Measurements from ENCODE around the gene NFIB.

NFIB gene

GRCh38 chr9:14107495-14107894 lies 206.4 kb downstream of the NFIB start:
- no peak for TF ChIP-seq CTCF (IDR thresholded peaks at IDR 0.05; ENCODE audit: low read depth, low read length)
- no peak overlapping the region for H3K4me3 ChIP-seq (ENCODE audit: low read depth, low read length)
- DNase-seq (ENCODE audit: low read depth, low spot score) = no peak
- in situ Hi-C loops (cut with HindIII; ENCODE audit: low sequenced_read_pairs) = loop anchor here (25.0 kb wide), 1 partner anchor 205 kb away; the partner anchor contains the start of gene NFIB

- H3K4me3 ChIP-seq (ENCODE audit: low read depth, low read length) = no peak overlapping the region
- DNase-seq (ENCODE audit: low read depth, low spot score) = no peak
- TF ChIP-seq CTCF (IDR thresholded peaks at IDR 0.05; ENCODE audit: low read depth, low read length) = no peak
- in situ Hi-C loops (cut with HindIII; ENCODE audit: low sequenced_read_pairs) = loop anchor here (25.0 kb wide), 1 partner anchor 206 kb away; the partner anchor contains the start of gene NFIB
Measured at GRCh38 chr9:14106699-14107098, 207.2 kb downstream of the NFIB start.

GRCh38 chr9:14104496-14104895 lies 209.4 kb downstream of the NFIB start:
- DNase-seq (ENCODE audit: low read depth, low spot score) = no peak
- TF ChIP-seq CTCF (IDR thresholded peaks at IDR 0.05; ENCODE audit: low read depth, low read length) = no peak
- in situ Hi-C loops (cut with HindIII; ENCODE audit: low sequenced_read_pairs) = loop anchor here (25.0 kb wide), 1 partner anchor 208 kb away; the partner anchor contains the start of gene NFIB
- no peak overlapping the region for H3K4me3 ChIP-seq (ENCODE audit: low read depth, low read length)

GRCh38 chr9:14103115-14103514 lies 210.8 kb downstream of the NFIB start:
- in situ Hi-C loops (cut with HindIII; ENCODE audit: low sequenced_read_pairs) = loop anchor here (25.0 kb wide), 1 partner anchor 209 kb away; the partner anchor contains the start of gene NFIB
- TF ChIP-seq CTCF (IDR thresholded peaks at IDR 0.05; ENCODE audit: low read depth, low read length) = no peak
- no peak overlapping the region for H3K4me3 ChIP-seq (ENCODE audit: low read depth, low read length)
- DNase-seq (ENCODE audit: low read depth, low spot score) = no peak

- no peak for TF ChIP-seq CTCF (IDR thresholded peaks at IDR 0.05; ENCODE audit: low read depth, low read length)
- no peak for DNase-seq (ENCODE audit: low read depth, low spot score)
- H3K4me3 ChIP-seq (ENCODE audit: low read depth, low read length) = no peak overlapping the region
- in situ Hi-C loops (cut with HindIII; ENCODE audit: low sequenced_read_pairs) = loop anchor here (25.0 kb wide), 1 partner anchor 213 kb away; the partner anchor contains the start of gene NFIB
Measured at GRCh38 chr9:14099737-14100136, 214.2 kb downstream of the NFIB start.

GRCh38 chr9:14098486-14099180 lies 215.3 kb downstream of the NFIB start:
- in situ Hi-C loops (cut with HindIII; ENCODE audit: low sequenced_read_pairs) = no loop called here
- H3K4me3 ChIP-seq (ENCODE audit: low read depth, low read length) = no peak overlapping the region
- no peak for TF ChIP-seq CTCF (IDR thresholded peaks at IDR 0.05; ENCODE audit: low read depth, low read length)
- no peak for DNase-seq (ENCODE audit: low read depth, low spot score)
